ENCODE data around the gene PGAP6.

- TF ChIP-seq YY1 (IDR thresholded peaks at IDR 0.05; ENCODE audit: insufficient read depth, insufficient read length) (no peak), SUZ12 (IDR thresholded peaks at IDR 0.05; ENCODE audit: extremely low read depth, insufficient read depth, insufficient read length) (no peak)
Observed at GRCh38 chr16:367333-367903, 14.4 kb downstream of the PGAP6 start.
